Mesendoderm (in vitro differentiated cells): Measurements from ENCODE around the gene IRF4.

Experiments
- DNase-seq: peaks from one replicate; pipeline ENCODE4 v3.0.0; 2013
- H2AK5ac ChIP-seq: 2 replicates; pipeline ENCODE4 v1.6.1; 2013; ENCODE audit warnings: low read length, inconsistent platforms
- H2BK120ac ChIP-seq: 2 replicates; pipeline ENCODE4 v1.6.1; 2013; ENCODE audit warnings: low read depth, mild to moderate bottlenecking, low read length, moderate library complexity, mixed read lengths
- H2BK15ac ChIP-seq: replicated peaks from 2 replicates; pipeline ENCODE4 v1.6.1; 2013; ENCODE audit warnings: low read depth, mild to moderate bottlenecking, moderate library complexity
- H2BK5ac ChIP-seq: 2 replicates; pipeline ENCODE4 v1.6.1; 2013; ENCODE audit warnings: low read length, inconsistent platforms
- H3K18ac ChIP-seq: 2 replicates; pipeline ENCODE4 v1.6.1; 2013; ENCODE audit warnings: mild to moderate bottlenecking, low read length, mixed read lengths
- H3K23ac ChIP-seq: one replicate; pipeline ENCODE4 v1.6.1; 2013; ENCODE audit warnings: low read length
- H3K27ac ChIP-seq: 2 replicates; pipeline ENCODE4 v1.5.1; 2013; ENCODE audit warnings: low read depth, mild to moderate bottlenecking, inconsistent platforms, low read length, moderate library complexity
- H3K27me3 ChIP-seq: 2 replicates; pipeline ENCODE4 v1.6.1; 2013; ENCODE audit warnings: low read length, control low read depth, mild to moderate bottlenecking, inconsistent platforms; ENCODE audit not compliant: insufficient read depth, poor library complexity
- H3K36me3 ChIP-seq: 2 replicates; pipeline ENCODE4 v1.6.1; 2013; ENCODE audit warnings: low read length, inconsistent platforms; ENCODE audit not compliant: control insufficient read depth, insufficient read depth
- H3K4ac ChIP-seq: one replicate; pipeline ENCODE4 v1.6.1; 2013; ENCODE audit warnings: low read depth, mild to moderate bottlenecking, low read length, moderate library complexity
- H3K4me1 ChIP-seq: 2 replicates; pipeline ENCODE4 v1.6.1; 2013; ENCODE audit warnings: low read depth, low read length, inconsistent platforms; ENCODE audit not compliant: control insufficient read depth
- H3K4me2 ChIP-seq: 2 replicates; pipeline ENCODE4 v1.6.1; 2013; ENCODE audit warnings: low read length
- H3K4me3 ChIP-seq: 2 replicates; pipeline ENCODE4 v1.5.1; 2013; ENCODE audit warnings: mild to moderate bottlenecking, low read length
- H3K56ac ChIP-seq: one replicate; pipeline ENCODE4 v1.6.1; 2013; ENCODE audit warnings: low read length
- H3K79me1 ChIP-seq: 2 replicates; pipeline ENCODE4 v1.6.1; 2013; ENCODE audit warnings: low read length, inconsistent platforms
- H3K79me2 ChIP-seq: 2 replicates; pipeline ENCODE4 v1.6.1; 2013; ENCODE audit warnings: mild to moderate bottlenecking, low read length; ENCODE audit not compliant: control insufficient read depth, insufficient read depth
- H3K9ac ChIP-seq: 2 replicates; pipeline ENCODE4 v1.6.1; 2013; ENCODE audit warnings: low read length, inconsistent platforms
- H4K5ac ChIP-seq: one replicate; pipeline ENCODE4 v1.6.1; 2013; ENCODE audit warnings: low read length
- H4K8ac ChIP-seq: one replicate; pipeline ENCODE4 v1.6.1; 2013; ENCODE audit warnings: low read depth, mild to moderate bottlenecking, control low read depth, low read length, moderate library complexity
- WGBS: extraction: QIAGEN DNeasy Blood & Tissue Kit; methylation state at CpG from one replicate; pipeline ENCODE4 v1.1.7; 2013; ENCODE audit warnings: low lambda C conversion rate, missing lambda C conversion rate; ENCODE audit not compliant: insufficient coverage; ENCODE audit errors: extremely low coverage; 5-methylcytosine and 5-hydroxymethylcytosine counted together

Gene IRF4

DNA sequence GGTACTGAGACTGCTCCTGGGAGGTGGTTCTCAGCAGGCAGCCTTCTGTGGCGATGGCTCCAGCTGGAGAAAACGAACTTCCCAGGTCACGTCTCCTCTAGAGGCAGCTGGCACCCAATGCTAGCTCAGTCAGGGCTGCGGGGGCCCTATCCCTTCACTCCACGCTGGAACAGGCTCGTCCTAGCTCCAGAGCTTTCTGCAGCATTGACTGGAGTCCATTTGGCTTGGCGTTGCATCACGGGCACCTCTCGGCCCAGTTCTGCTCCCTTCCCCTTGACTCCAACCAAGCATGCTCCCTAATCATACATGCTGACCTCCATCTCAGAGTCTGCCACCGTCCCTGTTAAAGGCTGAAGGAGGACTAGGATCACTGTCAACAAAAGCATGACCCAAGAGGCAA lies 5.9 kb upstream of the IRF4 start:
- peaks cover 7% of the 10 kb centered on the region for H3K27me3 ChIP-seq
- no peak for DNase-seq
- WGBS = no CpG with 5 or more reads among the region's 10 CpGs

DNA sequence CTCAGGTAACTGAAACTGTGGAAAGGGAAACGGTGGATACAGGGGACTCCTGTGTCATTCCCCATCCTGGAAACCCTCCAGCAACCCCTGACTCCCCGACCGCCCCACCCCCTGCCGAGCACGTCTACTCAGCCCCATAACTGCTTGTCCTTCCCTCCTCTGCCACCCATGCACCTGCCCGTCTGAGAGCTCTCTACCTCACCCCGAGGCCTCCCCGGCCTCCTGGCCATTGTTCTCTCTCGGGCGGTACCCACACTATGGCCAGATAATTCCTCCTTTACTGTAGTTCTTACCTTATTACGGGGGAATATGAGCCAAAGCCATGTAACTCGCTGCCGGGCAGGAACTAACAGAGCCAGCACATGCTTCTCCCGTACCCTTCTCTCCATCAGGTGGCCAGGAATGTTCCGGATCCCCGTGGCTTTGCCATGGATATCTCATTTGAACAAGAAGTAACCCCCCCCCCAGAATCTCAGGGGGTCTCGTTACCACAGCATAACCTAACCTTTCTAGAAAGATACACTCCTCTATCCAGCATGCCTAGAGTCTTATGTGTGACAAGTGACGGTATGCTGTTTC lies 4.8 kb upstream of the IRF4 start:
- Histone ChIP-seq H2BK15ac (no peak overlapping the region), H3K27ac (no peak overlapping the region), H3K79me1 (no peaks in the 10 kb centered on the region), H2BK120ac (no peak overlapping the region), H4K5ac (no peak overlapping the region), H3K79me2 (no peaks in the 10 kb centered on the region), H3K18ac (no peak overlapping the region), H4K8ac (no peak overlapping the region), H3K4me3 (no peak overlapping the region), H2BK5ac (no peak overlapping the region), H3K23ac (no peak overlapping the region), H3K56ac (no peak overlapping the region), H3K4ac (no peak overlapping the region), H3K4me2 (no peak overlapping the region), H2AK5ac (no peak overlapping the region), H3K4me1 (no peaks in the 10 kb centered on the region), H3K27me3 (peaks cover 7% of the 10 kb centered on the region), H3K36me3 (no peaks in the 10 kb centered on the region), H3K9ac (no peak overlapping the region)
- no peak for DNase-seq
- WGBS = no CpG with 5 or more reads among the region's 18 CpGs

More for the DNA sequence above, 5.9 kb upstream of the IRF4 start:
- H3K23ac ChIP-seq = no peak overlapping the region
- H2BK15ac ChIP-seq = no peak overlapping the region
- no peak overlapping the region for H2AK5ac ChIP-seq
- no peak overlapping the region for H3K4me3 ChIP-seq
- H2BK5ac ChIP-seq = no peak overlapping the region
- H3K4ac ChIP-seq = no peak overlapping the region
- H4K5ac ChIP-seq = no peak overlapping the region
- no peaks in the 10 kb centered on the region for H3K4me1 ChIP-seq
- no peaks in the 10 kb centered on the region for H3K36me3 ChIP-seq
- no peak overlapping the region for H3K4me2 ChIP-seq
- H3K18ac ChIP-seq = no peak overlapping the region
- no peak overlapping the region for H3K27ac ChIP-seq
- no peak overlapping the region for H3K9ac ChIP-seq
- no peak overlapping the region for H4K8ac ChIP-seq
- H3K79me1 ChIP-seq = no peaks in the 10 kb centered on the region
- no peaks in the 10 kb centered on the region for H3K79me2 ChIP-seq
- no peak overlapping the region for H3K56ac ChIP-seq
- H2BK120ac ChIP-seq = no peak overlapping the region

DNA sequence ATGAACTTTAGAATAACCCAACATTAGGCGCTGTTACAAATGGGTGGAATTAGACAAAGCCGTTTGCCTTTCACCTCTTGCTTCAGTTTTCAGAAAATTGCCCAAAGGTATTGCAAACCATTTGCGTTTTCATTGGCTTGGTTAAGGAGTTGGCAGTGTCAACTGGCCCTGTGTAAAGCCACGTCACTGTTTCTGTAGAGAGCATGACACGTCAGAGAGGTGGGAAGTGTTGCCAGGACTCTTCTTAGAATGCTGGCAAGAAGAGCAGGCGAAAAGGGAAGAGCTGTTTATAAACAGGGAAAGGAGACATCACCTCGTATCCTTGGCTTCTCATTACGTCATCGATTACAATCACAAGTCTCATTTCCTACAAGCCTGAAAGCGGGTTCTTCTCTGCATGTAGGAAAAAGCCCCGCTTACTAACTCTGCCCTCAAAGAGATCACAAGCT lies 4.2 kb upstream of the IRF4 start:
- Histone ChIP-seq H3K23ac (no peak overlapping the region), H3K27ac (no peak overlapping the region), H3K36me3 (no peaks in the 10 kb centered on the region), H2AK5ac (no peak overlapping the region), H2BK5ac (no peak overlapping the region), H2BK15ac (no peak overlapping the region), H4K5ac (no peak overlapping the region), H3K79me2 (no peaks in the 10 kb centered on the region), H3K4me1 (no peaks in the 10 kb centered on the region), H3K4me2 (no peak overlapping the region), H4K8ac (no peak overlapping the region), H3K79me1 (no peaks in the 10 kb centered on the region), H3K27me3 (peaks cover 11% of the 10 kb centered on the region), H3K18ac (no peak overlapping the region), H3K4me3 (no peak overlapping the region), H3K4ac (no peak overlapping the region), H3K56ac (no peak overlapping the region), H2BK120ac (no peak overlapping the region), H3K9ac (no peak overlapping the region)
- WGBS = no CpG with 5 or more reads among the region's 11 CpGs
- DNase-seq = peak; percentile 25

DNA sequence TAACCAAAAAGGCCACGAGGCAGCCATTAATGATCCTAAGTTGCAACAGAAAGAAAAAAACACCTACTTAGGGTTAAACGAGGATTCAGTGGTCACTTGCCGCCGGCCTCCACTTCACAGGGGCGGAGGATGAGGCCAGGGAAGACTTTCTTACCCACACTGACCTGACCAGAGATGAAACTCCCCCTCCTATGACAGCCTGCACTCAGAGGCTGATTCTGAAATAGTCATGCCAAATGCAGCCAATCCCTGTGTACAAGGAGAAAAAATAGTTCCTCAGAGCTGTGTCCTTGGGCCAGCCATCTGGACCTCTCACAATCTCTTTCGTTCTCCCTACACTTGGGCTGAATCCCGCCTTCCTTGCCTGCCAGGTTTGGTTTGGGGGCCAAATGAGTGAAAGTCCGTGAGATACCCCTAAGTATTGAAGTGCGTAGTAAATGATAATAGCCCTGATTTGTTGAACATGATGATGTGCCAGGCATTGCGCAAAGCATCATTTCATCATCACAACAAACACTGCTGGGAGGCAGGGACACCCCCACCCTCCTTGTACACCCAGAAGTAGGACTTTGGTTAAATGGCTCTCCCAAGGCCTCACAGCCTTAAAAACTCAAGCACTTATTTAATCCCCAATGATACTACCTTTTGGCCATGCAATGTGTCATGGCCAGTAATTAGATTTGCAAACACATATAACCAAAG lies 3.2 kb upstream of the IRF4 start:
- no peak overlapping the region for H2BK5ac ChIP-seq
- no peak overlapping the region for H3K27ac ChIP-seq
- H3K79me1 ChIP-seq = no peaks in the 10 kb centered on the region
- no peak overlapping the region for H4K8ac ChIP-seq
- WGBS = no CpG with 5 or more reads among the region's 10 CpGs
- H4K5ac ChIP-seq = no peak overlapping the region
- H3K56ac ChIP-seq = no peak overlapping the region
- H3K23ac ChIP-seq = no peak overlapping the region
- H3K4ac ChIP-seq = no peak overlapping the region
- no peak overlapping the region for H2BK120ac ChIP-seq
- H3K9ac ChIP-seq = no peak overlapping the region
- H3K36me3 ChIP-seq = no peaks in the 10 kb centered on the region
- DNase-seq = no peak
- no peak overlapping the region for H3K4me3 ChIP-seq
- H3K4me2 ChIP-seq = no peak overlapping the region
- no peaks in the 10 kb centered on the region for H3K4me1 ChIP-seq
- no peak overlapping the region for H2BK15ac ChIP-seq
- H3K79me2 ChIP-seq = no peaks in the 10 kb centered on the region
- H2AK5ac ChIP-seq = no peak overlapping the region
- H3K27me3 ChIP-seq = peaks cover 18% of the 10 kb centered on the region
- H3K18ac ChIP-seq = no peak overlapping the region

DNA sequence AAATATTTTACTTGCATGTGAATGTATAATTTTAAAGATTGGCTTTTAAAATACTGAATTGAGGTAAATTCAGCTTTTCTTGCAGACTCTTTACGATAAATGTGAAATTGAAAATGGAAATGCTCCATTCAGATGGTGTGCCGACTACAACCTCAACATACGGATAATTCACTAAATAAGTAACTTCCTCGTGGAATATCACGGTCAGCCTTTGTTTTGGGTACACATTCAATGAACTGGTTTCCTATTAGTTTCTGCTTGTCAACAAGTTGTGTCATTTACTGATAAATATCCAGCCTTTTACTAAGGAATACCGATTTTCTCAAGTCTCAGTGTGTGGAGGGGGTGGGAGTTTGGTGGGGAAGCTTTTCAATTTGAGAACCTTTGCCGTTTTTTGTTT lies 2.4 kb upstream of the IRF4 start:
- H3K9ac ChIP-seq = no peak overlapping the region
- no peaks in the 10 kb centered on the region for H3K79me1 ChIP-seq

More for the DNA sequence above, 2.4 kb upstream of the IRF4 start:
- no peak overlapping the region for H3K27ac ChIP-seq
- no peak overlapping the region for H2BK5ac ChIP-seq
- H3K79me2 ChIP-seq = no peaks in the 10 kb centered on the region
- peaks cover 25% of the 10 kb centered on the region for H3K27me3 ChIP-seq
- no peaks in the 10 kb centered on the region for H3K36me3 ChIP-seq
- H3K23ac ChIP-seq = no peak overlapping the region
- H4K5ac ChIP-seq = no peak overlapping the region
- H4K8ac ChIP-seq = no peak overlapping the region
- no CpG with 5 or more reads among the region's 7 CpGs for WGBS
- H3K56ac ChIP-seq = no peak overlapping the region
- no peak overlapping the region for H3K4me2 ChIP-seq
- no peaks in the 10 kb centered on the region for H3K4me1 ChIP-seq
- no peak for DNase-seq
- H2AK5ac ChIP-seq = no peak overlapping the region
- H3K4me3 ChIP-seq = no peak overlapping the region
- no peak overlapping the region for H2BK15ac ChIP-seq
- H3K18ac ChIP-seq = no peak overlapping the region
- H2BK120ac ChIP-seq = no peak overlapping the region
- no peak overlapping the region for H3K4ac ChIP-seq
